SW480 (cell line): ENCODE results near the gene SEMA4B.
"Not testable (repeated sequence)": the region's sequence is repeated elsewhere in the genome, so short reads cannot be mapped to it uniquely, and the experiment has no call there.

ENCODE experiments used
- DNase-seq: peaks from one replicate; pipeline ENCODE4 v3.0.0-alpha.2; 2016; ENCODE audit warnings: low spot score

SEMA4B gene

GRCh38 chr15:90184119-90184785 is 16.9 kb upstream of the SEMA4B start:
- DNase-seq, result peak; percentile 61

- DNase-seq, result peak; percentile 47
Measured at GRCh38 chr15:90184786-90185704, 16.1 kb upstream of the SEMA4B start.

- no peak for DNase-seq
Measured at GRCh38 chr15:90187257-90187868, 13.8 kb upstream of the SEMA4B start.

GRCh38 chr15:90188065-90188464 is 13.1 kb upstream of the SEMA4B start:
- DNase-seq, result not testable (repeated sequence)

- no peak for DNase-seq
Measured at GRCh38 chr15:90188914-90189748, 12.0 kb upstream of the SEMA4B start.

- no peak for DNase-seq
Measured at GRCh38 chr15:90189781-90190467, 11.2 kb upstream of the SEMA4B start.

GRCh38 chr15:90190606-90191343 is 10.4 kb upstream of the SEMA4B start:
- no peak for DNase-seq

GRCh38 chr15:90191344-90191687 is 9.8 kb upstream of the SEMA4B start:
- DNase-seq, result no peak

GRCh38 chr15:90191794-90192509 is 9.2 kb upstream of the SEMA4B start:
- peak; percentile 25 for DNase-seq

GRCh38 chr15:90192961-90193786 is 8.0 kb upstream of the SEMA4B start:
- no peak for DNase-seq

GRCh38 chr15:90194655-90195054 is 6.5 kb upstream of the SEMA4B start:
- DNase-seq, result no peak

- no peak for DNase-seq
Measured at GRCh38 chr15:90200534-90201129, 498 bp upstream of the SEMA4B start.

GRCh38 chr15:90201944-90202375 is 830 bp downstream of the SEMA4B start:
- DNase-seq, result no peak

- DNase-seq, result no peak
Measured at GRCh38 chr15:90202929-90203328, 1.8 kb downstream of the SEMA4B start.

- DNase-seq, result no peak
Measured at GRCh38 chr15:90203473-90203872, 2.3 kb downstream of the SEMA4B start.

- DNase-seq, result no peak
Measured at GRCh38 chr15:90203922-90204321, 2.8 kb downstream of the SEMA4B start.

GRCh38 chr15:90205050-90205848 is 4.1 kb downstream of the SEMA4B start:
- no peak for DNase-seq

- no peak for DNase-seq
Measured at GRCh38 chr15:90205886-90206285, 4.8 kb downstream of the SEMA4B start.
